ENCODE measurements around the gene GPR132. TPM values are rescaled to one million over a fixed set of nuclear protein-coding genes. Genes with fewer than 3 reads are reported as not detected.

Gene GPR132
- total and polyA plus RNA-seq, 10 of the 15 experiments (the other 5 are each of a cell fraction or from before 2014, with no cell fraction given), result 1.9 to 49.3 (median 20.4) TPM

DNA sequence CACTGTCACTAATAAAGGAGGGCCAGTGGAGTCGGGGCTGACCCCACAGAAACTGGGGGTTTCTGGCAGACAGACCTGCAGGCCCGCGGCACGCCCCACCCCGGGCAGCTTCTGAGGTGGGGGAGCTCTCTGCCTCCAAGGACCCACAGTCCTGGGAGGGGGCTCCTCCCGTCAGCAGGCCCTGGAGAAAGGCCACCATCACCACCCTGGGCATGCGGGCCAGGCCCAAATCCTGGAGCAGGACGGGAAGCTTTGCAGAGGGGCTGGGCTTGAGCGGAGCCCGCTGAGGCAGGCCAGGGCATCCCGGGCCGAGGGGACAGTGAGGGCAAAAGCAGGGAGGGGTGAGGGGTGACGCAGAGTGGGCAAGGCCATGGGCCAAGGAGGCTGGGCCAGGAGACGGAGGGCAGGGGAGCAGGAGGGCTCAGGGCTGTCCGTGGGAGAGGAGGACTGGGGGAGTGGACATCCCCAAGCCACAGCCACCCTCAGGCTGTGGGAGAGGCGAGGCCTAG is 11.1 kb upstream of the GPR132 start:
- H3K27me3 ChIP-seq (replicated peaks in 1 of 2; ENCODE audit: control insufficient read depth in 2 of 2, insufficient read depth in 2 of 2, low read length in 1 of 2), result no peaks in the 10 kb centered on the region
- ATAC-seq (no peak), FAIRE-seq (no peak), DNase-seq (ENCODE audit: low read depth, low spot score) (no peak)
- ChIA-PET POLR2A (interaction anchor here (1.0 to 3.0 kb wide), 5 partner anchors 10 to 33 kb away, joined by 3 to 19 read pairs (median 11); partner anchors contain the start of gene GPR132), CTCF (interaction anchor here (0.9 to 7.6 kb wide), 7 partner anchors 10 to 101 kb away, joined by 3 to 67 read pairs (median 8); partner anchors contain the start of gene GPR132), RAD21 (ENCODE audit: unreplicated experiment) (interaction anchor here (0.7 to 1.9 kb wide), 3 partner anchors 10 to 18 kb away, joined by 3 to 6 read pairs (median 4); no protein-coding TSS in a partner anchor), SMC1A (ENCODE audit: uncharacterized antibody, unreplicated experiment) (interaction anchor here (1.4 to 2.2 kb wide), 2 partner anchors 13 to 30 kb away, joined by 3 to 11 read pairs; no protein-coding TSS in a partner anchor)
- no peak for TF ChIP-seq RFX5 (IDR thresholded peaks at IDR 0.05; ENCODE audit: low read depth, low read length)
- no peak for TF ChIP-seq STAT3 (IDR thresholded peaks at IDR 0.05; ENCODE audit: low read depth, low read length)
- TF ChIP-seq, protein P1, sequence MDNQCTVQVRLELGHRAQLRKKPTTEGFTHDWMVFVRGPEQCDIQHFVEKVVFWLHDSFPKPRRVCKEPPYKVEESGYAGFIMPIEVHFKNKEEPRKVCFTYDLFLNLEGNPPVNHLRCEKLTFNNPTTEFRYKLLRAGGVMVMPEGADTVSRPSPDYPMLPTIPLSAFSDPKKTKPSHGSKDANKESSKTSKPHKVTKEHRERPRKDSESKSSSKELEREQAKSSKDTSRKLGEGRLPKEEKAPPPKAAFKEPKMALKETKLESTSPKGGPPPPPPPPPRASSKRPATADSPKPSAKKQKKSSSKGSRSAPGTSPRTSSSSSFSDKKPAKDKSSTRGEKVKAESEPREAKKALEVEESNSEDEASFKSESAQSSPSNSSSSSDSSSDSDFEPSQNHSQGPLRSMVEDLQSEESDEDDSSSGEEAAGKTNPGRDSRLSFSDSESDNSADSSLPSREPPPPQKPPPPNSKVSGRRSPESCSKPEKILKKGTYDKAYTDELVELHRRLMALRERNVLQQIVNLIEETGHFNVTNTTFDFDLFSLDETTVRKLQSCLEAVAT (IDR thresholded peaks at IDR 0.05), result no peak
- TF ChIP-seq, protein P2, sequence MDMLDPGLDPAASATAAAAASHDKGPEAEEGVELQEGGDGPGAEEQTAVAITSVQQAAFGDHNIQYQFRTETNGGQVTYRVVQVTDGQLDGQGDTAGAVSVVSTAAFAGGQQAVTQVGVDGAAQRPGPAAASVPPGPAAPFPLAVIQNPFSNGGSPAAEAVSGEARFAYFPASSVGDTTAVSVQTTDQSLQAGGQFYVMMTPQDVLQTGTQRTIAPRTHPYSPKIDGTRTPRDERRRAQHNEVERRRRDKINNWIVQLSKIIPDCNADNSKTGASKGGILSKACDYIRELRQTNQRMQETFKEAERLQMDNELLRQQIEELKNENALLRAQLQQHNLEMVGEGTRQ (IDR thresholded peaks at IDR 0.05; ENCODE audit: borderline replicate concordance, low read depth, low read length), result no peak
- TF ChIP-seq MXI1 (IDR thresholded peaks at IDR 0.05; ENCODE audit: low read depth, low read length), result no peak
- TF ChIP-seq, protein P3, sequence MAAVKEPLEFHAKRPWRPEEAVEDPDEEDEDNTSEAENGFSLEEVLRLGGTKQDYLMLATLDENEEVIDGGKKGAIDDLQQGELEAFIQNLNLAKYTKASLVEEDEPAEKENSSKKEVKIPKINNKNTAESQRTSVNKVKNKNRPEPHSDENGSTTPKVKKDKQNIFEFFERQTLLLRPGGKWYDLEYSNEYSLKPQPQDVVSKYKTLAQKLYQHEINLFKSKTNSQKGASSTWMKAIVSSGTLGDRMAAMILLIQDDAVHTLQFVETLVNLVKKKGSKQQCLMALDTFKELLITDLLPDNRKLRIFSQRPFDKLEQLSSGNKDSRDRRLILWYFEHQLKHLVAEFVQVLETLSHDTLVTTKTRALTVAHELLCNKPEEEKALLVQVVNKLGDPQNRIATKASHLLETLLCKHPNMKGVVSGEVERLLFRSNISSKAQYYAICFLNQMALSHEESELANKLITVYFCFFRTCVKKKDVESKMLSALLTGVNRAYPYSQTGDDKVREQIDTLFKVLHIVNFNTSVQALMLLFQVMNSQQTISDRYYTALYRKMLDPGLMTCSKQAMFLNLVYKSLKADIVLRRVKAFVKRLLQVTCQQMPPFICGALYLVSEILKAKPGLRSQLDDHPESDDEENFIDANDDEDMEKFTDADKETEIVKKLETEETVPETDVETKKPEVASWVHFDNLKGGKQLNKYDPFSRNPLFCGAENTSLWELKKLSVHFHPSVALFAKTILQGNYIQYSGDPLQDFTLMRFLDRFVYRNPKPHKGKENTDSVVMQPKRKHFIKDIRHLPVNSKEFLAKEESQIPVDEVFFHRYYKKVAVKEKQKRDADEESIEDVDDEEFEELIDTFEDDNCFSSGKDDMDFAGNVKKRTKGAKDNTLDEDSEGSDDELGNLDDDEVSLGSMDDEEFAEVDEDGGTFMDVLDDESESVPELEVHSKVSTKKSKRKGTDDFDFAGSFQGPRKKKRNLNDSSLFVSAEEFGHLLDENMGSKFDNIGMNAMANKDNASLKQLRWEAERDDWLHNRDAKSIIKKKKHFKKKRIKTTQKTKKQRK (IDR thresholded peaks at IDR 0.05; ENCODE audit: low read depth, low read length), result no peak
- no peak for TF ChIP-seq SMARCA5 (IDR thresholded peaks at IDR 0.05)
- TF ChIP-seq, protein P4, sequence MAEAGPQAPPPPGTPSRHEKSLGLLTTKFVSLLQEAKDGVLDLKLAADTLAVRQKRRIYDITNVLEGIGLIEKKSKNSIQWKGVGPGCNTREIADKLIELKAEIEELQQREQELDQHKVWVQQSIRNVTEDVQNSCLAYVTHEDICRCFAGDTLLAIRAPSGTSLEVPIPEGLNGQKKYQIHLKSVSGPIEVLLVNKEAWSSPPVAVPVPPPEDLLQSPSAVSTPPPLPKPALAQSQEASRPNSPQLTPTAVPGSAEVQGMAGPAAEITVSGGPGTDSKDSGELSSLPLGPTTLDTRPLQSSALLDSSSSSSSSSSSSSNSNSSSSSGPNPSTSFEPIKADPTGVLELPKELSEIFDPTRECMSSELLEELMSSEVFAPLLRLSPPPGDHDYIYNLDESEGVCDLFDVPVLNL (IDR thresholded peaks at IDR 0.05; ENCODE audit: low read depth, low read length), result no peak
- TF ChIP-seq, protein P5, sequence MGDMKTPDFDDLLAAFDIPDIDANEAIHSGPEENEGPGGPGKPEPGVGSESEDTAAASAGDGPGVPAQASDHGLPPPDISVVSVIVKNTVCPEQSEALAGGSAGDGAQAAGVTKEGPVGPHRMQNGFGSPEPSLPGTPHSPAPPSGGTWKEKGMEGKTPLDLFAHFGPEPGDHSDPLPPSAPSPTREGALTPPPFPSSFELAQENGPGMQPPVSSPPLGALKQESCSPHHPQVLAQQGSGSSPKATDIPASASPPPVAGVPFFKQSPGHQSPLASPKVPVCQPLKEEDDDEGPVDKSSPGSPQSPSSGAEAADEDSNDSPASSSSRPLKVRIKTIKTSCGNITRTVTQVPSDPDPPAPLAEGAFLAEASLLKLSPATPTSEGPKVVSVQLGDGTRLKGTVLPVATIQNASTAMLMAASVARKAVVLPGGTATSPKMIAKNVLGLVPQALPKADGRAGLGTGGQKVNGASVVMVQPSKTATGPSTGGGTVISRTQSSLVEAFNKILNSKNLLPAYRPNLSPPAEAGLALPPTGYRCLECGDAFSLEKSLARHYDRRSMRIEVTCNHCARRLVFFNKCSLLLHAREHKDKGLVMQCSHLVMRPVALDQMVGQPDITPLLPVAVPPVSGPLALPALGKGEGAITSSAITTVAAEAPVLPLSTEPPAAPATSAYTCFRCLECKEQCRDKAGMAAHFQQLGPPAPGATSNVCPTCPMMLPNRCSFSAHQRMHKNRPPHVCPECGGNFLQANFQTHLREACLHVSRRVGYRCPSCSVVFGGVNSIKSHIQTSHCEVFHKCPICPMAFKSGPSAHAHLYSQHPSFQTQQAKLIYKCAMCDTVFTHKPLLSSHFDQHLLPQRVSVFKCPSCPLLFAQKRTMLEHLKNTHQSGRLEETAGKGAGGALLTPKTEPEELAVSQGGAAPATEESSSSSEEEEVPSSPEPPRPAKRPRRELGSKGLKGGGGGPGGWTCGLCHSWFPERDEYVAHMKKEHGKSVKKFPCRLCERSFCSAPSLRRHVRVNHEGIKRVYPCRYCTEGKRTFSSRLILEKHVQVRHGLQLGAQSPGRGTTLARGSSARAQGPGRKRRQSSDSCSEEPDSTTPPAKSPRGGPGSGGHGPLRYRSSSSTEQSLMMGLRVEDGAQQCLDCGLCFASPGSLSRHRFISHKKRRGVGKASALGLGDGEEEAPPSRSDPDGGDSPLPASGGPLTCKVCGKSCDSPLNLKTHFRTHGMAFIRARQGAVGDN (IDR thresholded peaks at IDR 0.05), result no peak
- TF ChIP-seq NFXL1 (IDR thresholded peaks at IDR 0.05; ENCODE audit: borderline replicate concordance), result no peak
- no peak for TF ChIP-seq KLF5 (IDR thresholded peaks at IDR 0.05; ENCODE audit: partially characterized antibody)
- no peak for TF ChIP-seq SP1 (IDR thresholded peaks at IDR 0.05; ENCODE audit: low read depth, low read length)
- no peak for TF ChIP-seq RAD51 (IDR thresholded peaks at IDR 0.05)
- in situ Hi-C loops (cut with MboI), result no loop called here
- H3K79me2 ChIP-seq (ENCODE audit: control insufficient read depth, insufficient read depth, low read length), result no peaks in the 10 kb centered on the region
- H3K27ac ChIP-seq (ENCODE audit: control insufficient read depth, insufficient read depth), result no peak overlapping the region; the same call in 1 of the 2 replicates
- H3K9ac ChIP-seq (ENCODE audit: control insufficient read depth, insufficient read depth, low read length), result no peak overlapping the region; the same call in 1 of the 2 replicates
- no peak overlapping the region for H3K4me2 ChIP-seq (ENCODE audit: control insufficient read depth, insufficient read depth)
- no peak overlapping the region for H2AFZ ChIP-seq (ENCODE audit: control insufficient read depth, low read depth, low read length)
- H3K9me3 ChIP-seq (replicated peaks; ENCODE audit: control insufficient read depth, insufficient read depth, low read length), result no peaks in the 10 kb centered on the region
- intact Hi-C loops (cut with micrococcal nuclease; ENCODE audit: unreplicated experiment), result no loop called here
- WGBS (ENCODE audit: insufficient coverage, insufficient replicate concordance, low lambda C conversion rate, missing lambda C conversion rate), result 84% methylated on average over 16 of the region's 16 CpGs
- H3K4me3 ChIP-seq, result no peak overlapping the region
- no peaks in the 10 kb centered on the region for H3K36me3 ChIP-seq (ENCODE audit: control insufficient read depth in 2 of 2, insufficient read depth in 2 of 2, low read length in 1 of 2)
- no peaks in the 10 kb centered on the region for H4K20me1 ChIP-seq (ENCODE audit: control insufficient read depth, insufficient read depth)
- no TSS peak for BruUV-seq (replicated peaks)
- H3K4me1 ChIP-seq (ENCODE audit: control insufficient read depth, insufficient read depth, low read length), result peaks cover 29% of the 10 kb centered on the region
